HG03565 (cell line): Measurements from ENCODE around the gene FXN.
"Not testable (repeated sequence)": the region's sequence is repeated elsewhere in the genome, so short reads cannot be mapped to it uniquely, and the experiment has no call there.

Experiments
- ATAC-seq: cut with Tn5 transposase; IDR thresholded peaks from one replicate; pipeline ENCODE4 v1.9.1; 2021; ENCODE audit warnings: mild to moderate bottlenecking, moderate library complexity; ENCODE audit not compliant: unreplicated experiment

The FXN gene

GRCh38 chr9:69023650-69024049 lies 11.9 kb upstream of the FXN start:
- no peak for ATAC-seq

GRCh38 chr9:69027355-69028097 lies 8.0 kb upstream of the FXN start:
- peak; percentile 78 for ATAC-seq

- ATAC-seq: no peak
Measured at GRCh38 chr9:69028754-69029153, 6.8 kb upstream of the FXN start.

GRCh38 chr9:69029535-69029934 lies 6.0 kb upstream of the FXN start:
- no peak for ATAC-seq

- ATAC-seq: no peak
Measured at GRCh38 chr9:69030851-69031645, 4.5 kb upstream of the FXN start.

- ATAC-seq: no peak
Measured at GRCh38 chr9:69034071-69034470, 1.5 kb upstream of the FXN start.

GRCh38 chr9:69036309-69036708 lies 757 bp downstream of the FXN start:
- peak; percentile 19 for ATAC-seq

- ATAC-seq: no peak
Measured at GRCh38 chr9:69036799-69037198, 1.2 kb downstream of the FXN start.

GRCh38 chr9:69040646-69041045 lies 5.1 kb downstream of the FXN start:
- no peak for ATAC-seq

GRCh38 chr9:69044240-69045219 lies 9.0 kb downstream of the FXN start:
- ATAC-seq: no peak

- no peak for ATAC-seq
Measured at GRCh38 chr9:69045821-69046220, 10.3 kb downstream of the FXN start.

- no peak for ATAC-seq
Measured at GRCh38 chr9:69046723-69047122, 11.2 kb downstream of the FXN start.

GRCh38 chr9:69047371-69047770 lies 11.8 kb downstream of the FXN start:
- no peak for ATAC-seq

- no peak for ATAC-seq
Measured at GRCh38 chr9:69049094-69049493, 13.5 kb downstream of the FXN start.

GRCh38 chr9:69050936-69051335 lies 15.4 kb downstream of the FXN start:
- not testable (repeated sequence) for ATAC-seq

GRCh38 chr9:69054989-69055388 lies 19.4 kb downstream of the FXN start:
- no peak for ATAC-seq

- ATAC-seq: no peak
Measured at GRCh38 chr9:69056191-69056815, 20.8 kb downstream of the FXN start.

GRCh38 chr9:69058101-69058500 lies 22.5 kb downstream of the FXN start:
- ATAC-seq: no peak

- no peak for ATAC-seq
Measured at GRCh38 chr9:69060766-69061165, 25.2 kb downstream of the FXN start.

GRCh38 chr9:69062195-69062594 lies 26.6 kb downstream of the FXN start:
- no peak for ATAC-seq

GRCh38 chr9:69063839-69064238 lies 28.3 kb downstream of the FXN start:
- ATAC-seq: no peak
